Ishikawa (cell line): Measurements from ENCODE around the gene SEC16A.

Experiments
- CEBPB ChIP-seq: IDR thresholded peaks from 2 replicates; pipeline ENCODE4 v1.6.1; 2012
- CREB1 ChIP-seq: IDR thresholded peaks from 2 replicates; pipeline ENCODE4 v1.6.1; 2012; ENCODE audit warnings: low read depth
- EGR1 ChIP-seq: IDR thresholded peaks from 2 replicates; pipeline ENCODE4 v1.6.1; 2012
- EP300 ChIP-seq: IDR thresholded peaks from 2 replicates; pipeline ENCODE4 v1.6.1; 2012; ENCODE audit warnings: borderline replicate concordance
- FOXM1 ChIP-seq: IDR thresholded peaks from 2 replicates; pipeline ENCODE4 v1.6.1; 2012; ENCODE audit warnings: low read depth, borderline replicate concordance
- NFIC ChIP-seq: IDR thresholded peaks from 2 replicates; pipeline ENCODE4 v1.6.1; 2012
- RAD21 ChIP-seq: IDR thresholded peaks from 2 replicates; pipeline ENCODE4 v1.6.1; 2012; ENCODE audit warnings: low read depth
- TAF1 ChIP-seq: IDR thresholded peaks from 2 replicates; pipeline ENCODE4 v1.6.1; 2012; ENCODE audit warnings: low read depth, mild to moderate bottlenecking
- TCF12 ChIP-seq: IDR thresholded peaks from 2 replicates; pipeline ENCODE4 v1.6.1; 2012; ENCODE audit warnings: low read depth
- TEAD4 ChIP-seq: IDR thresholded peaks from 2 replicates; pipeline ENCODE4 v1.6.1; 2012
- YY1 ChIP-seq: IDR thresholded peaks from 2 replicates; pipeline ENCODE4 v1.6.1; 2012; ENCODE audit warnings: low read depth
- ZBTB7A ChIP-seq: IDR thresholded peaks from 2 replicates; pipeline ENCODE4 v1.6.1; 2012; ENCODE audit warnings: low read depth
- TF ChIP-seq, protein P1 (sequence below): IDR thresholded peaks from 2 replicates; pipeline ENCODE4 v1.6.1; 2012
- TF ChIP-seq, protein P2 (sequence below): IDR thresholded peaks from 2 replicates; pipeline ENCODE4 v1.6.1; 2012
- TF ChIP-seq, protein P3 (sequence below): IDR thresholded peaks from 2 replicates; pipeline ENCODE4 v1.6.1; 2012; ENCODE audit warnings: low read depth, mild to moderate bottlenecking

SEC16A gene

DNA sequence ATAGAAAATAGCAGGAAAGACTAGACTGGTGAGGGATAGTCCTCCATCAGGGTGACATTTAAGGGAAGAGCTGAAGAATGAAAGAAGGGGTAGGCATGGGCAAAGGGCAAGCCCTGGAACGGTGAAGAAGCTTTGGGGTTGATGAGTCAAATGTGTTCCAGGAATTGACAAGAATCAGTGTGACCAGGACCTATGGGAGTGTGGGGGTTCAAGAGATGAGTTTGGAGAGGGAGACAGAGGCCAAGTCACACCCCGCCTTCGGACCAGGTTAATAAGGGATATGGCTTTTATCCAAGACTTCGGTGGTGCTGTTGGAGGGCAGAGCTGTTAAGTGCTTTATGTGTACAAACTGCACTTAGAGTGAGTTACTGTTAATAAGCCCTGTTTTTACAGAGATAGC, 71.5 kb downstream of the SEC16A start:
- no peak for TF ChIP-seq EGR1
- TF ChIP-seq, protein P1, sequence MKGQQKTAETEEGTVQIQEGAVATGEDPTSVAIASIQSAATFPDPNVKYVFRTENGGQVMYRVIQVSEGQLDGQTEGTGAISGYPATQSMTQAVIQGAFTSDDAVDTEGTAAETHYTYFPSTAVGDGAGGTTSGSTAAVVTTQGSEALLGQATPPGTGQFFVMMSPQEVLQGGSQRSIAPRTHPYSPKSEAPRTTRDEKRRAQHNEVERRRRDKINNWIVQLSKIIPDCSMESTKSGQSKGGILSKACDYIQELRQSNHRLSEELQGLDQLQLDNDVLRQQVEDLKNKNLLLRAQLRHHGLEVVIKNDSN: no peak
- TF ChIP-seq, protein P2, sequence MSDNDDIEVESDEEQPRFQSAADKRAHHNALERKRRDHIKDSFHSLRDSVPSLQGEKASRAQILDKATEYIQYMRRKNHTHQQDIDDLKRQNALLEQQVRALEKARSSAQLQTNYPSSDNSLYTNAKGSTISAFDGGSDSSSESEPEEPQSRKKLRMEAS: no peak
- no peak for TF ChIP-seq NFIC
- no peak for TF ChIP-seq TCF12
- TF ChIP-seq YY1: no peak
- no peak for TF ChIP-seq RAD21
- TF ChIP-seq TEAD4: no peak
- TF ChIP-seq CREB1: no peak
- no peak for TF ChIP-seq FOXM1
- TF ChIP-seq EP300: no peak
- no peak for TF ChIP-seq ZBTB7A
- TF ChIP-seq, protein P3, sequence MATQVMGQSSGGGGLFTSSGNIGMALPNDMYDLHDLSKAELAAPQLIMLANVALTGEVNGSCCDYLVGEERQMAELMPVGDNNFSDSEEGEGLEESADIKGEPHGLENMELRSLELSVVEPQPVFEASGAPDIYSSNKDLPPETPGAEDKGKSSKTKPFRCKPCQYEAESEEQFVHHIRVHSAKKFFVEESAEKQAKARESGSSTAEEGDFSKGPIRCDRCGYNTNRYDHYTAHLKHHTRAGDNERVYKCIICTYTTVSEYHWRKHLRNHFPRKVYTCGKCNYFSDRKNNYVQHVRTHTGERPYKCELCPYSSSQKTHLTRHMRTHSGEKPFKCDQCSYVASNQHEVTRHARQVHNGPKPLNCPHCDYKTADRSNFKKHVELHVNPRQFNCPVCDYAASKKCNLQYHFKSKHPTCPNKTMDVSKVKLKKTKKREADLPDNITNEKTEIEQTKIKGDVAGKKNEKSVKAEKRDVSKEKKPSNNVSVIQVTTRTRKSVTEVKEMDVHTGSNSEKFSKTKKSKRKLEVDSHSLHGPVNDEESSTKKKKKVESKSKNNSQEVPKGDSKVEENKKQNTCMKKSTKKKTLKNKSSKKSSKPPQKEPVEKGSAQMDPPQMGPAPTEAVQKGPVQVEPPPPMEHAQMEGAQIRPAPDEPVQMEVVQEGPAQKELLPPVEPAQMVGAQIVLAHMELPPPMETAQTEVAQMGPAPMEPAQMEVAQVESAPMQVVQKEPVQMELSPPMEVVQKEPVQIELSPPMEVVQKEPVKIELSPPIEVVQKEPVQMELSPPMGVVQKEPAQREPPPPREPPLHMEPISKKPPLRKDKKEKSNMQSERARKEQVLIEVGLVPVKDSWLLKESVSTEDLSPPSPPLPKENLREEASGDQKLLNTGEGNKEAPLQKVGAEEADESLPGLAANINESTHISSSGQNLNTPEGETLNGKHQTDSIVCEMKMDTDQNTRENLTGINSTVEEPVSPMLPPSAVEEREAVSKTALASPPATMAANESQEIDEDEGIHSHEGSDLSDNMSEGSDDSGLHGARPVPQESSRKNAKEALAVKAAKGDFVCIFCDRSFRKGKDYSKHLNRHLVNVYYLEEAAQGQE: no peak
- TF ChIP-seq CEBPB: no peak
- TF ChIP-seq TAF1: no peak

DNA sequence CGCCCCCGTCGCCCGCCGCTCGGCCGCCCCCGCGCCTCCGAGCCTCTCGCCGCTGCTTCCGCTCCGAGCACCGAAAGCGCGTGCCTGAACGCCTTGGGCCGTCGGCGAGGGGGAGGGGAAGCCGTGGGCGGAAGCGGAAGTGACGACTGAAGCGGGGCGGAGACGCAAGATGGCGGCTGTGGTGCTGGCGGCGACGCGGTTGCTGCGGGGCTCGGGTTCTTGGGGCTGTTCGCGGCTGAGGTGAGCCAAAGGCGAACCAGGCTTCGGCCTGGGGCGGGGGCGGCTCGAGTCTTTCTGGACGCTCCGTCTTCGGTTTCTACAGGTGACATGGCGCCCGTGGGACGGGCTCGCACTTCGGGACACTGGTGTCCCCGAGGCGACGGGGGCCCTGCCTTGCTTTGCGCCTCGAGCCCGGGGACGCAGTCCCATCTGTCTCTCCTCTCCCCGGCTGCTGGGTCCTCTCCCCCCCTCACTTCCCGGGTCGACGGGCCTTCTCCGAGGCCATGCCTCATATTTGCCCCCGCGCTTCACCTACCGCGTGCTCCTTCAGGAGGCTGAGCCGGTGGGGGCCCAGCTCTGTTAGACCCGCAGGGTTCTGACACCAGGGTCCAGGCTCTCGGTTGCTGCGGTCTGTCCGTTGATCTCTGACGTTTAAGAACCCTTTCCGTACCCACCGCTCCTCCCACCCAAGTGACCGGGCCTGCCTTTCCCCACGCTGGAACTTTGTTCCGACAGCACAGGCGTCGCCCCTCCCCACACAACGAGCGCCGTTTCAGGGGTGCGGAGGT, 72.1 kb downstream of the SEC16A start, which contains the start of the genes ENTR1 and PMPCA:
TSS of gene ENTR1 (minus strand) at position 115 of the 788 bp plus-strand sequence. CDS start 217 bp downstream, outside the sequence.
TSS of gene PMPCA (plus strand) at position 159 of the 788 bp plus-strand sequence. CDS start at position 170, 11 bp downstream.
- peak; percentile 99 for TF ChIP-seq YY1
- TF ChIP-seq EP300: no peak
- TF ChIP-seq FOXM1: no peak
- no peak for TF ChIP-seq RAD21
- TF ChIP-seq TCF12: peak; percentile 62; the same call in 1 of the 2 replicates
- TF ChIP-seq, protein P1: peak; percentile 15; the same call in 1 of the 2 replicates
- TF ChIP-seq EGR1: peak; percentile 94
- TF ChIP-seq CREB1: peak; percentile 75
- TF ChIP-seq, protein P2: peak; percentile 82; the same call in 1 of the 2 replicates
- TF ChIP-seq TAF1: peak; percentile 98
- no peak for TF ChIP-seq NFIC
- no peak for TF ChIP-seq ZBTB7A

DNA sequence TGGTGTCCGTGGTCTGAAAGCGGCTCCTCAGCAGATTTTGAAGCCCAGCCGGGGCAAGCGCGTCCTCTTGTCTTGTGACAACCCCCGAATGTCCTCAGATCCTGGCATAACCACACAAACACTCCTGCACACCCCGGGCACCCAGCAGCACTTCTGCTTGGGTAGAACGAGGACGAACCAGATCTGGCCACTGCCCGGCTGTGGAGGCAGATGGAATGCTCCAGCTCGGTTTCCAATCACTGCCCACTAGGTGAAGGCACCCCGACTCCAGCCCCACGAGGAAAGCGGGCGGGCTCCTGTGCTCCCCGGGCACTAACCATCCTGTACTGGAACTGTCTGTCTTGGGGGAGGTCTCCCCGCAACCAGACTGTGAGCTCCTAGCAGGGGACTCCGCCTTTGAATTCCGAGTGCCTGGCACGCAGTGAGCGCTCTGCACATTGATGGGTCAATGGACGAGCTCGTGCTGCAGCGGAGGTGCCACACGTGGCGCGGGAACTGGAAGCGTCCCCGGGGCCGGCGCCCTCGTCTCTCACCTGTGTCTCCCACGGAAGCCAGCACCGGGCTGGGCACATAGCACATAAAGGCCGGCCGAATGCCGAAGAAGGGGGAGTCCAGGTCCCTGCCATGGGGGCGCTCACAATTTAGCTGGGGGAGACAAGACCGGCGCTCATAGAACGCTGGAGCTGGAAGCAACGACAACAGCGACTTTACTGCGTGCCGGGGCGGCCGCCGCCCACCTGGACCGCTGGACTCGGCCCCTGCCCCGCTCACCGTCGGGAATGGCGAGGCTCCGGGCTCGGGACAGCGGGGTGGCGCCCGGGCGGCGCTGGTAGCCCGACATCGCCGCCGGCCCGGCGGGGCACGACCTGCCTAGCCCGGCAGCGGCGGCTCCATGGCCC, 73.0 kb downstream of the SEC16A start:
- TF ChIP-seq NFIC: no peak
- TF ChIP-seq TAF1: no peak
- TF ChIP-seq RAD21: no peak
- TF ChIP-seq, protein P1: 0 out of 2 replicates have a peak, but pooled peaks have one; percentile 14
- no peak for TF ChIP-seq YY1
- TF ChIP-seq TCF12: no peak
- TF ChIP-seq FOXM1: no peak
- TF ChIP-seq, protein P3: no peak
- no peak for TF ChIP-seq CREB1
- TF ChIP-seq EP300: no peak
- no peak for TF ChIP-seq TEAD4
- TF ChIP-seq, protein P2: peak; percentile 98
- peak; percentile 4; the same call in 1 of the 2 replicates for TF ChIP-seq ZBTB7A
- no peak for TF ChIP-seq EGR1
- TF ChIP-seq CEBPB: no peak

DNA sequence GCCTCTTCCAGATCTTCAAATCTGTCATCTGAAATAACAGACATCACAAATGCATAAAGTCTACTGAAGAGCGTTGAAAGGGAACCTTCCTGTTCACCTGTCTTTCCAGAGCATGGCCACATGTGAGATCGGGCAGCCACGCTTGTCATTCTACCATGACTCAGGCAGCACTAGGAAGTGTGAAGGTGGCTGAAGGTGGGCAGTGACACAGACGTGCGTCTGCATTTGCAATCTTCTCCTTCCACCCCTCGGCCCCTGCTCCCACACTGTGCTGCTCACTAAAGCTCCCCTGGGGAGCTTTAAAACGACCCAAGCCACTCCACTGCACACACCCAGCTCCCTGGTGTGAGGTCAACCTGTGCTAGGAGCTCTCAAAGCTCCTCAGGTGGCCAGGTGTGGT, 74.9 kb downstream of the SEC16A start:
- TF ChIP-seq EGR1 (no peak), FOXM1 (no peak), CEBPB (no peak), TEAD4 (no peak), TCF12 (no peak)
- TF ChIP-seq, protein P2: no peak
